RPMI8226 (cell line): Measurements from ENCODE around the gene IL20RB.
A peak's percentile ranks its signal among the peaks of the same experiment; 100 is the strongest.
"Not testable (repeated sequence)": the region's sequence is repeated elsewhere in the genome, so short reads cannot be mapped to it uniquely, and the experiment has no call there.

Experiments
- DNase-seq: peaks from one replicate; pipeline ENCODE4 v3.0.0-alpha.2; 2015

IL20RB gene

GRCh38 chr3:136988651-136989050, 30.9 kb downstream of the IL20RB start:
- DNase-seq, result no peak

DNA sequence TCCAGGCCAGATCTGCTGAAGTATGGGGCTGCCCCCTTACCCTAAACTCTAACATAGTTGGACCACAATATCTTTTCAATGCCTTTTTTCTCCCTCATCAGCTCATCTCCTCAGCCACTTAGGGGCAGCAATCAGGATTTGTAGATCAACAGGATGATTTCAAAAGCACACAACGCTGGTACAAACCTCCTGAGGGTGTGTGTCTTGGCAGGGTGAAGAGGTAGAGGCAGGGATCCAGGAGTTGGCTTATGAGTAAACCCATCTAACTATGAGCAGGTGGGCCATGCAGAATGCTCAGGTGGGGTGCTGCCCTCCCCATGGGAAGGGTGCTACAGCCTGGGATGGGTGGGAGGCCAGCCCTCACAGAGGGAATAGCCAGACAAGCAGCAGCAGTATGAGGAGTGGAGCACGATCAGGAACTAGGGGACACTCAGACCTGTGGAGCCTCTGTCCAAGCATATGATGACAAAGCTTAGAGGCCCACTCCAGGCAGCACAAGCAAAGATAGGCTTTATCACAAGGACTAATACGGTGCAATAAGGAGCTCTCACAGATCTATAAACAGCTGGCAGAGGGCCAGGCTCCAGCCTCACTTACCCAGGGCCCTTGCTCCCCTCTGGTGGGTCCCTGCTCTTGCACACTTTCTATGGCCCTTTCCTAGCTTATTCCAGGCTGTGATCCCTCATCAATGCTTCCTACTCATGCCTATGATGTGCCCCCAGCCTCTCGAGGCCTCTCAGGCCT, 32.2 kb downstream of the IL20RB start:
- DNase-seq, result no peak

DNA sequence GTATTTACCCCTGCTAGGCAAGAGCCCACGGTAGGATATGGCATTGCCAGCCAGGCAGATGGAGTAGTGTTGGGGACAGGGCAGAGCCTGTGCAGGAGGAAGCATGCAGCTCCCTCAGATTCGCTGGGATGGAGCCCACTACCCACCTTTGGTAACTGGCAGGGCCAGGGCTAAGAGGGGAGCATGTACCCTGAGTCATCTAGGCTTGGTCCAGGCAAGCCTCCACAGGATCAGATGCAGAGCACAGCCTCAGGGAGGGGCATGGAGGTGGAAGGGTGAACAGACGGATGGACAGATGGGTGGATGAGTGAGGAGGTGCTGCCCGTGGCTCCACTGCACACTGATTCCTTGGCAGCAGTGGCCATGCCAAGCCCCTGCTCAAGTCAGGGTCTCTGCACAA, 33.0 kb downstream of the IL20RB start:
- DNase-seq, result no peak

GRCh38 chr3:136992115-136992514, 34.3 kb downstream of the IL20RB start:
- DNase-seq, result no peak

DNA sequence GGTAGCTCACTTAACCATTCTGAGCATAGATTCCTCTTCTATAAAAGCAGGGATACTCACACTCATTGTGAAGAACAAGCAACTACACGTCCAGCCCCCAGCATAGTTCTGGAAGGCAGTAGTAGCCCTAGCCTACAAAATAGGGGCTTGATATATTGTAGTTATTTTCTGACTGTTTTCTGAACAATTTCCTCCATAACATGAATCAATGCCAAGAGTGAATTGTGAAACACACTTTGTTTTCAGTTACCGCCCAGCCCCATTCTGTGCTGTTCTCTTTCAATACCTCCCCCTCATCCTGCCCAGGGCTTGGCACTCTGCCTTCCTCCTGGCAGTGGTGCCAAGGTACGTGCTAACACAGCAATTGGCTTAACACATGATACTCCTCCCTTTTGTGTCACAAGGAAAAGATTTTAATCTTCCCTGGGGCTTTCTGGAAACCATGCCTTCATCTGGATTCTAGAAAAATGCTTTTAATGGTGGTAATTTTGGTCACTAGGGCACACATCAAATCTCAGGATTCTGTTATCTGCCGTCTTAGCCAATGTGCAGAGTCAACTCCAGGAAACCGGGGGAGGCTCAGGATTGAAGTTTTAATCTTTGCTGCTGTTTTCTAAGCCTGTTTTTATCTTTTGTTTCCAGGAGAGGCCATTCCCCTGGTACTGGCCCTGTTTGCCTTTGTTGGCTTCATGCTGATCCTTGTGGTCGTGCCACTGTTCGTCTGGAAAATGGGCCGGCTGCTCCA, 37.2 kb downstream of the IL20RB start:
- DNase-seq, result peak; percentile 89

GRCh38 chr3:136995652-136996051, 37.9 kb downstream of the IL20RB start:
- no peak for DNase-seq

GRCh38 chr3:137000039-137000438, 42.3 kb downstream of the IL20RB start:
- DNase-seq, result no peak

GRCh38 chr3:137007376-137007775, 49.6 kb downstream of the IL20RB start:
- not testable (repeated sequence) for DNase-seq

- no peak for DNase-seq
Measured at GRCh38 chr3:137008131-137008530, 50.3 kb downstream of the IL20RB start.

DNA sequence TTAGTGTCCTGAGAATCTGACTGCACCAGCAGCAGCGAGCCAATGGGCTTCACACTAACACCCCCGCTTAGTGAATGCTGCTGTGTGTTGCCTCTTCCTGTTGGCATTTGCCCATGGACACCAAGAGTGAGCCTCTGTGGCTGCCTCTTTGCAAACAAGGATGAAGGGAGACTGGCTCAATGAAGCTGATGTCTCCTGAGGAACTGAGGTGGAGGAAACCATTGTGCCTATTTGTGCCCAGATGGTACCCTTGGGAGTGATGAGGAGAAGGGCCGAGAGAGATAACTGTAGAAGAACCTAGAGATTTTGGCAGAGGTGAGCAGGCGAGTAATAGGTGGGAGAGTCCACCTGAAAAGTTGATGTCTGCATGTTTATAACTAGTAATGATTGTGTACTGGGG, 51.2 kb downstream of the IL20RB start:
- no peak for DNase-seq

DNA sequence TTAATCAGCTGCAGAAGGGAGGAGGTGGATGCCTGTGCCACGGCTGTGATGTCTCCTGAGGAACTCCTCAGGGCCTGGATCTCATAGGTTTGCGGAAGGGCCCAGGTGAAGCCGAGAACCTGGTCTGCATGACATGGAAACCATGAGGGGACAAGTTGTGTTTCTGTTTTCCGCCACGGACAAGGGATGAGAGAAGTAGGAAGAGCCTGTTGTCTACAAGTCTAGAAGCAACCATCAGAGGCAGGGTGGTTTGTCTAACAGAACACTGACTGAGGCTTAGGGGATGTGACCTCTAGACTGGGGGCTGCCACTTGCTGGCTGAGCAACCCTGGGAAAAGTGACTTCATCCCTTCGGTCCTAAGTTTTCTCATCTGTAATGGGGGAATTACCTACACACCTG, 52.4 kb downstream of the IL20RB start:
- DNase-seq, result no peak

GRCh38 chr3:137011153-137011552, 53.4 kb downstream of the IL20RB start:
- no peak for DNase-seq

- no peak for DNase-seq
Measured at GRCh38 chr3:137012097-137012501, 54.3 kb downstream of the IL20RB start.

GRCh38 chr3:137013951-137014688, 56.3 kb downstream of the IL20RB start:
- DNase-seq, result peak; percentile 85

DNA sequence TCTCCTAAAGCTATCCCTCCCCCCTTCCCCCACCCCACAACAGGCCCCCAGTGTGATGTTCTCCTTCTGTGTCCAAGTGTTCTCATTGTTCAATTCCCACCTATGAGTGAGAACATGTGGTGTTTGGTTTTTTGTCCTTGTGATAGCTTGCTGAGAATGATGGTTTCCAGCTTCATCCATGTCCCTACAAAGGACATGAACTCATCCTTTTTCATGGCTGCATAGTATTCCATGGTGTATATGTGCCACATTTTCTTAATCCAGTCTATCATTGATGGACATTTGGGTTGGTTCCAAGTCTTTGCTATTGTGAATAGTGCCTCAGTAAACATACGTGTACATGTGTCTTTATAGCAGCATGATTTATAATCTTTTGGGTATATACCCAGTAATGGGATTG, 59.5 kb downstream of the IL20RB start:
- not testable (repeated sequence) for DNase-seq

GRCh38 chr3:137020315-137020714, 62.5 kb downstream of the IL20RB start:
- DNase-seq, result no peak

GRCh38 chr3:137020888-137021287, 63.1 kb downstream of the IL20RB start:
- DNase-seq, result no peak

GRCh38 chr3:137024348-137024747, 66.6 kb downstream of the IL20RB start:
- no peak for DNase-seq

DNA sequence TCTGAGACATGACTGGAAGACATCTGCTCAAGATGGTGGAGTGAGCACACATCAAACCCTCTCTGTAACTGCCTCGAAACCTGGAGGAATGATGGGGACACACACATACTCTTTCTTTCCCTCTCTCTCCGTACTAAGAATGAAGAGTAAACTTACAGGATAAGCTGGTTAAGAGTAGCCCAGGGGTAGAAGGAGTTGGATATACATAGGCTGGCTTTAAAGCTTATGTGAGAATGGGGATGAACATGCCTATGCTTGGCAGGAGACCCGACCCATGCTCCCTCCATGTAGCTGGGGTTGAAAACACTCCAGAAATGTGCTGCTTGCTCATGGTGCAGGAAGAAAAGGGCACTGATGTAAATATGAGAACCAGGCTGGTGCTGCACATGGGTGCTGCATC, 68.9 kb downstream of the IL20RB start:
- no peak for DNase-seq

GRCh38 chr3:137032465-137033120, 74.8 kb downstream of the IL20RB start:
- DNase-seq, result peak; percentile 84

- peak; percentile 38 for DNase-seq
Measured at GRCh38 chr3:137035631-137036030, 77.8 kb downstream of the IL20RB start.

DNA sequence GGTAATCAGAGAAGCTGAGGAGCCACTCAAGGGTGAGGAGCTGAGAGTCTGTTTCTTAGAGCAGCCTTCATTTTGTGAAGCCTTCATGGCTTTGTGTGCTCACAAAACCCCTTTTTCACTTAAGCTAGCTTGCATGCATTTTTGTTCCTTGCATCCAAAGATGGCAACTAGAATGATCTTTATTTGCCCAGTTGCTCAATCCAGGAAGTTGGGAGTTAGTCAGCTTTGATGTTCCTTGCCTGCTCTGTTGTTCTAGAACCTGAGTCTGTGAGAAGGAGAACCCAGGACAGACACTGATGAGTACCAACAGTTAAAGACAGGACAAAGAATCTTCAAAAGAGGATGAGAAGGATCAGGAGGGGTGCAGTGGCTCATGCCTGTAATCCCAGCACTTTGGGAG, 81.8 kb downstream of the IL20RB start:
- no peak for DNase-seq

DNA sequence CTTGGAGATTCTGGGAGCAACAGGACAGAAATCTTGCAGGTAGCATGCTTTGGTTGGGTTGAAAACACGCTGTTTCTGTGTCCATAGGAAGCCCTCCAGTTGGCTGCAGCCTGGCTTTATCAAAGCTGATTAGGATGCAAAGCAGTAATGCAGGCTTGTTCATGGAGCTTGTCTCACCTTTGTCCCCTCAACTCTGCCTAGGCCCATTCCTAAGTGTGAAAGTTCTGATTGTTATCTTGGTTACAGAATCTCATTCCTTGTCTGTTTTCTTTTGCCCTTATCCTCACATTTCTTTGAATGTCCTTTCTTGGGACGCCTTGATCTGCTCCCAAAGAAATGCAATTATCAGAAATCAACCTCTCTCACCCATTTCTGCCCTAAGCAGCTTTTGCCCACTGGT, 83.5 kb downstream of the IL20RB start:
- DNase-seq, result no peak
